Neural cell (in vitro differentiated cells): ENCODE data around the gene YIF1B.

Experiments used
- CTCF ChIP-seq: fragments of 450-650 bp; IDR thresholded peaks from 2 replicates; pipeline ENCODE4 v1.5.1; 2014; ENCODE audit warnings: antibody characterized with exemption, mild to moderate bottlenecking, moderate library complexity; ENCODE audit not compliant: poor library complexity, severe bottlenecking
- EP300 ChIP-seq: fragments of 450-650 bp; conservative IDR thresholded peaks from 2 replicates; pipeline ENCODE4 v1.6.1; 2014; ENCODE audit warnings: antibody characterized with exemption, mild to moderate bottlenecking, moderate library complexity; ENCODE audit not compliant: poor library complexity, severe bottlenecking
- EZH2 ChIP-seq: fragments of 200-600, 300-800 bp; shearing (Covaris generic), sonication (generic); IDR thresholded peaks from 2 replicates; pipeline ENCODE4 v1.6.1; 2014; ENCODE audit warnings: antibody characterized with exemption, low read length, borderline replicate concordance, mild to moderate bottlenecking; ENCODE audit not compliant: insufficient read depth, poor library complexity, severe bottlenecking
- MXI1 ChIP-seq: fragments of 450-650 bp; conservative IDR thresholded peaks from 2 replicates; pipeline ENCODE4 v1.6.1; 2014; ENCODE audit warnings: antibody characterized with exemption, mild to moderate bottlenecking; ENCODE audit not compliant: poor library complexity, severe bottlenecking
- POLR2AphosphoS5 ChIP-seq: IDR thresholded peaks from 2 replicates; pipeline ENCODE4 v1.6.1; 2012
- RAD21 ChIP-seq: fragments of 450-650 bp; conservative IDR thresholded peaks from 2 replicates; pipeline ENCODE4 v1.6.1; 2014; ENCODE audit warnings: antibody characterized with exemption, mild to moderate bottlenecking, moderate library complexity
- REST ChIP-seq: IDR thresholded peaks from 2 replicates; pipeline ENCODE4 v1.6.1; 2012; ENCODE audit warnings: borderline replicate concordance
- SMC3 ChIP-seq: fragments of 450-650 bp; conservative IDR thresholded peaks from 2 replicates; pipeline ENCODE4 v1.6.1; 2014; ENCODE audit warnings: antibody characterized with exemption, mild to moderate bottlenecking, moderate library complexity; ENCODE audit not compliant: poor library complexity
- TAF1 ChIP-seq: IDR thresholded peaks from 2 replicates; pipeline ENCODE4 v1.6.1; 2012; ENCODE audit warnings: low read depth

GRCh38 chr19:38335949-38336637 is 20.3 kb upstream of the YIF1B start:
- TF ChIP-seq CTCF: no peak
- no peak for TF ChIP-seq EP300
- TF ChIP-seq TAF1: peak; percentile 64
- no peak for TF ChIP-seq RAD21
- TF ChIP-seq SMC3: no peak
- TF ChIP-seq EZH2: no peak
- peak; percentile 92 for TF ChIP-seq POLR2AphosphoS5
- TF ChIP-seq MXI1: peak; percentile 27
- no peak for TF ChIP-seq REST
